GM13976 (cell line): ENCODE results near the gene OR2F2.

Experiments
- DNase-seq: peaks from one replicate; pipeline ENCODE4 v3.0.0; 2012; ENCODE audit warnings: low spot score
- in situ Hi-C: fragments of 300-500 bp; cut with MboI; formaldehyde crosslinking; loops from one replicate; pipeline ENCODE4 v1.12.0; 2022; ENCODE audit warnings: low sequenced_read_pairs, mixed read lengths, inconsistent platforms; ENCODE audit not compliant: unreplicated experiment
- TF ChIP-seq, protein P1 (sequence below): IDR thresholded peaks from 2 replicates; pipeline ENCODE4 v1.5.1; 2012; ENCODE audit warnings: borderline replicate concordance, mild to moderate bottlenecking; ENCODE audit not compliant: insufficient read depth; ENCODE audit errors: extremely low read depth, missing control alignments, control extremely low read depth

Gene OR2F2, protein sequence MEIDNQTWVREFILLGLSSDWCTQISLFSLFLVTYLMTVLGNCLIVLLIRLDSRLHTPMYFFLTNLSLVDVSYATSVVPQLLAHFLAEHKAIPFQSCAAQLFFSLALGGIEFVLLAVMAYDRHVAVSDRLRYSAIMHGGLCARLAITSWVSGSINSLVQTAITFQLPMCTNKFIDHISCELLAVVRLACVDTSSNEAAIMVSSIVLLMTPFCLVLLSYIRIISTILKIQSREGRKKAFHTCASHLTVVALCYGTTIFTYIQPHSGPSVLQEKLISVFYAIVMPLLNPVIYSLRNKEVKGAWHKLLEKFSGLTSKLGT

DNA sequence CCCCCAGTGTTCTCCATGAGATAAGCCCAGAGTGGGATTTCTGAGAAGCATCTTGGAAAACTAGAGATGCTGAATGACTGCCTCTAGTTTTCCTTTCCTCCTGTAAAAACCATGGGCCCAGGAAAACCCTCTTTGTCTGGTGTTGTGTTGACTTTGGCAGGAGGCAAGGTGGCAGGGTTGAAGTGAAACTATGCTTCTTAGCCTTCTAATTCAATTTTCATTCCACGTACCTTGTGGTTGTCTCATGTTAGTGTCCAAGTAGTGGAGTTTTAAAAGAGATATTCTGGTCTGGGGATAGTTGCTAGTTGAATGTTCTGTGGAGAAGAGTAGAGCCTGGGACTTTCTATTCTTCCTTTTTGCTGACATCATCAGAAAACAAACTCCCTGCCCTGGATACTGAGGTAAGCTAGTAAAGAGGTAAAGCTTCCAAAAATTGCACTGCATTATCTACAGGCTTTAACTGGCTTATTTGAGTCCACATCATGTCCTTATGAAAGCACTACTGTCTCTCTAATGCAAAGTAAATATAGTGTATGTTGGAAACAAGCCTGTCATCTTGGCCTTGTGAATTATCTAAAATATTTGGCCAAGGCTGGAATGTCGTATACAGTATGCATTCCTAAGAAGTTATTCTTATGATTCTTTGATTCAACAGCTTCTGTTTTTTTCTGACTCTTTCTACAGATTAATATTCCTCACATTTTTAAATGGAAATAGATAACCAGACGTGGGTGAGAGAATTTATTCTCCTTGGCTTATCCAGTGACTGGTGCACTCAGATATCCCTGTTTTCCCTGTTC, at the start of gene OR2F2:
TSS of gene OR2F2 (plus strand) at position 708 of the 800 bp plus-strand sequence. CDS start at position 708, 0 bp downstream.
- TF ChIP-seq, protein P1, sequence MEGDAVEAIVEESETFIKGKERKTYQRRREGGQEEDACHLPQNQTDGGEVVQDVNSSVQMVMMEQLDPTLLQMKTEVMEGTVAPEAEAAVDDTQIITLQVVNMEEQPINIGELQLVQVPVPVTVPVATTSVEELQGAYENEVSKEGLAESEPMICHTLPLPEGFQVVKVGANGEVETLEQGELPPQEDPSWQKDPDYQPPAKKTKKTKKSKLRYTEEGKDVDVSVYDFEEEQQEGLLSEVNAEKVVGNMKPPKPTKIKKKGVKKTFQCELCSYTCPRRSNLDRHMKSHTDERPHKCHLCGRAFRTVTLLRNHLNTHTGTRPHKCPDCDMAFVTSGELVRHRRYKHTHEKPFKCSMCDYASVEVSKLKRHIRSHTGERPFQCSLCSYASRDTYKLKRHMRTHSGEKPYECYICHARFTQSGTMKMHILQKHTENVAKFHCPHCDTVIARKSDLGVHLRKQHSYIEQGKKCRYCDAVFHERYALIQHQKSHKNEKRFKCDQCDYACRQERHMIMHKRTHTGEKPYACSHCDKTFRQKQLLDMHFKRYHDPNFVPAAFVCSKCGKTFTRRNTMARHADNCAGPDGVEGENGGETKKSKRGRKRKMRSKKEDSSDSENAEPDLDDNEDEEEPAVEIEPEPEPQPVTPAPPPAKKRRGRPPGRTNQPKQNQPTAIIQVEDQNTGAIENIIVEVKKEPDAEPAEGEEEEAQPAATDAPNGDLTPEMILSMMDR = no peak
- in situ Hi-C loops = no loop called here
- DNase-seq = no peak

DNA sequence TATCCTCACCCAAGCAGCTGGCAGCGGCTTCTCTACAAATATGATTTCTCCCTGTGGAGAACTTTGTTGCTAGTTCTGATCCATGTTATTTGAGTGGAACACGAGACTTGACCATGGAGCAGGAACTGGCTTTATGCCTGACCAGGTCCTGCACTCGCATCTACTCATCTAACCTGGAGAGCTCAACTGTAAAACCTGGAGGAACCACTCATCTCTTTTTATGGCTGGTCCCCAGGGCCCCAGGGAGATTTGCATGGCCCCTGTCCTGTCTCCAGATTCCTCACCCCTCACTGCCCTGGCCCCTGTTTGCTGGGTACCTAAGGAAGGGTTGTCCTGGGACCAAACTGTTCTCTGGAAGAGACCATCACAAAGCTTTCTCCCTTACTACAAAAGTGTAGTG, 49.1 kb upstream of the OR2F2 start:
- in situ Hi-C loops = no loop called here
- DNase-seq = no peak
- TF ChIP-seq, protein P1 = no peak

DNA sequence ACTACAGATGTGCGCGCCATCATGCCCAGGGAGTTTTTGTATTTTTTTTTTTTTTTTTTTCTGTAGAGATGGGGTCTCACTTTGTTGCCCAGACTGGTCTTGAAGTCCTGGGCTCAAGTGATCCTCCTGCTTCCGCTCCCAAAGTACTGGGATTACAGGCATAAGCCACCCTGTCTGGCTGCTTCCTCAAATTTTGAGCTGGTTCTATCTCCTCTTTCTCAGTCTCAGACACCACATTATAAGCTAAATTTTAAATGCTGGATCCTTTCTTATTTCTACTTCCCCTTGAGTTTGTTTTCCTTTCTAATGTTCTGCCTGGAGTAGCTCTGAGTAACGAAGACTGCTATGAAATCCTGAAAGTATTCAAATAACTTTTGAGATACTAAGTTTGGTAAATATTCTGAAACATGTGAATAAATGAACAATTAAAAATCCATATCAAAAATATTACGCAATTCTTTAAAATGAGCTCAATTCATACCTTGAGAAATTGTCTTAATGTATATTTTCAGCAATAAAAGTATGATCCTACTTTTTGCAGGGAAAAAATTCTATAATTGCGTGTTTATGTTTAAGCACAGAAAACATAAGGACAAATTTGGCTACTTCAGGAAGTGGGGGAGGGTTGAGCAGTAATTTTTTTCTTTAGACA, 48.1 kb upstream of the OR2F2 start:
- TF ChIP-seq, protein P1 = no peak
- DNase-seq = no peak
- in situ Hi-C loops = no loop called here

DNA sequence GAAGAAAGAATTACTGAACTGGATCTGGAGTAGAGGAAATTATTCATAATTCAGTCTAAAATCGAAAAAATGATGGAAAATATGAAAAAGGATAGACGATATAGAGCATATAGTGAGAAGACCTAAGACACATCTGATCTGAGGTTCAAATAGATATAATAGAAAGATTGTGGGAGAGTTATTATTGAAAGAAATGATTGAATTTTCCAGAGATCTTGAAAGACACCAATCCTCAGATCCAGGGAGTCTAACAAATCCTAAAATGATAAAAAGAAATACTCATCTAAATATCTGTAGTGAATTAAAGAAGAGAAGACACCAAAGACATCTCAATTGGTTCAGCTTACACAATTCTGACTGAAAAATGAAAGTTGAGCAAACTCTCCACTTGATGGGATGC, 46.0 kb upstream of the OR2F2 start:
- in situ Hi-C loops = no loop called here
- no peak for DNase-seq
- TF ChIP-seq, protein P1 = no peak

DNA sequence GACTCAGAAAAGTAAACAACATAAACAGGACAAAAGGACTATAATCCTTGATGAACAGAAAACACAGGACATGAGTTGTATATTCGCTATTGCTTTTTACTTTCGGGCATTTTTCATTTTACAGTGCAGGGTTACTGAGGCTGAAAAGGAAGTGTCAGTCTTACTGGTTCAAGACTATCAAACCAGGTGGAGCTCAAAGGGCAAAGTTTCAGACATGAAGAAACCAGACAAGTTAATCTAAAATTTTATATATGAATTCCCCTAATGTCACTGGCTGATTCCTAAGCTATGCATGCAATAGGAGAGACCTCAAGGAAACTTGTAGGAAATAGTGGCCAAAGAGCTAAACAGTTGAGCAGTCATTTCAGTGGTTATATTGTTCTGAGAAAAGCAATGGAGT, 44.5 kb upstream of the OR2F2 start:
- in situ Hi-C loops = no loop called here

DNA sequence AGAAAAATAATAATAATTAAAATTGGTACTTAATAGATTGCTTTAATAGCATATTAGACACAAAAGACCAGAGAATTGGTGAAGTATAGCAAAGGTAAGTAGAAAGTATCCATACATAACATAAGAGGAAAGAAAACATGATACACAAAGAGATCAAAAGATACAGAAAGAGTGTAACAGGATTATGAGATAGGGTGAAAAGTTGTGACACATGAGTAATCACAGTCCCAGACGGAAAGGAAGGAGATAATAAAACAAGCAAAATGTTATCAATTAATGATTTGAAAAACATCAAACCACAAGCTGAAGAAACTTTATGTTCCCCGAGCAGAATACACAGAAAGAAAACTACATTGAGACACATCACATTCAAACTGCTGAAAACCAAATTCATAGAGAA, 43.6 kb upstream of the OR2F2 start:
- in situ Hi-C loops = no loop called here
- TF ChIP-seq, protein P1 = no peak
- no peak for DNase-seq

More for the DNA sequence above, 44.5 kb upstream of the OR2F2 start:
- no peak for DNase-seq
- TF ChIP-seq, protein P1 = no peak
